IMR-90 (cell line): ENCODE measurements around the gene DICER1. TPM values are rescaled to one million over a fixed set of nuclear protein-coding genes. Genes with fewer than 3 reads are reported as not detected.

ENCODE experiments used
- ATAC-seq: fragments of 200-7000 bp; cut with Tn5 transposase; 2 replicates; pipeline ENCODE4 v1.9.1; 2020; ENCODE audit warnings: low read depth, mild to moderate bottlenecking, moderate library complexity
- BruUV-seq: library from RNA; stranded (reverse); fragments of 400-500 nt; replicated peaks from 2 replicates; lab custom pipeline; 2021; lab: Mats Ljungman, UMichigan
- CTCF ChIA-PET: fragments of 300-600 bp; formaldehyde crosslinking; extraction: SDS; loops from one replicate; lab custom pipeline; 2021; ENCODE audit warnings: antibody characterized with exemption; lab: Yijun Ruan, JAX
- POLR2A ChIA-PET: fragments of 300-600 bp; sonication (Branson Sonifier 250); formaldehyde crosslinking; loops from one replicate; lab custom pipeline; 2022; ENCODE audit warnings: antibody characterized with exemption; ENCODE audit not compliant: unreplicated experiment; lab: Charles Lee
- DNase-seq: peaks from one replicate; pipeline ENCODE4 v3.0.0; 2013
- H2AFZ ChIP-seq: replicated peaks from 2 replicates; pipeline ENCODE3; 2013; ENCODE audit warnings: low read length, mild to moderate bottlenecking; ENCODE audit not compliant: poor library complexity
- H2AK5ac ChIP-seq: 2 replicates; pipeline ENCODE4 v1.6.1; 2013; ENCODE audit warnings: low read depth, low read length, inconsistent platforms
- H2AK9ac ChIP-seq: replicated peaks from 2 replicates; pipeline ENCODE3; 2013; ENCODE audit warnings: mild to moderate bottlenecking, low read depth, low read length, moderate library complexity; ENCODE audit not compliant: poor library complexity
- H2BK120ac ChIP-seq: 2 replicates; pipeline ENCODE4 v1.6.1; 2013; ENCODE audit warnings: low read depth, low read length, inconsistent platforms
- H2BK15ac ChIP-seq: 3 replicates; pipeline ENCODE4 v1.6.1; 2013; ENCODE audit warnings: low read depth, low read length, inconsistent platforms
- H2BK20ac ChIP-seq: 2 replicates; pipeline ENCODE4 v1.6.1; 2013; ENCODE audit warnings: low read depth, mild to moderate bottlenecking, inconsistent platforms, low read length, moderate library complexity
- H2BK5ac ChIP-seq: 2 replicates; pipeline ENCODE4 v1.6.1; 2013; ENCODE audit warnings: mild to moderate bottlenecking, low read depth, low read length, inconsistent platforms; ENCODE audit not compliant: poor library complexity, severe bottlenecking
- H3K14ac ChIP-seq: replicated peaks from 2 replicates; pipeline ENCODE4 v1.6.1; 2013; ENCODE audit warnings: low read depth, low read length, inconsistent platforms
- H3K18ac ChIP-seq: 2 replicates; pipeline ENCODE4 v1.6.1; 2013; ENCODE audit warnings: low read depth, low read length, control low read depth
- H3K23ac ChIP-seq: 2 replicates; pipeline ENCODE4 v1.6.1; 2013; ENCODE audit warnings: low read depth, low read length, inconsistent platforms
- H3K27ac ChIP-seq: 2 replicates; pipeline ENCODE4 v1.5.1; 2013; ENCODE audit warnings: mild to moderate bottlenecking, control low read depth, low read length; ENCODE audit not compliant: insufficient read depth
- H3K27me3 ChIP-seq: 2 replicates; pipeline ENCODE4 v1.6.1; 2013; ENCODE audit warnings: low read length; ENCODE audit not compliant: control insufficient read depth, insufficient read depth
- H3K36me3 ChIP-seq: 2 replicates; pipeline ENCODE4 v1.6.1; 2013; ENCODE audit warnings: low read length, mixed read lengths; ENCODE audit not compliant: control insufficient read depth, insufficient read depth
- H3K4ac ChIP-seq: 2 replicates; pipeline ENCODE4 v1.6.1; 2013; ENCODE audit warnings: low read depth, low read length, inconsistent platforms
- H3K4me1 ChIP-seq: 2 replicates; pipeline ENCODE4 v1.6.1; 2013; ENCODE audit warnings: low read length, mixed read lengths; ENCODE audit not compliant: control insufficient read depth, insufficient read depth
- H3K4me2 ChIP-seq: 2 replicates; pipeline ENCODE4 v1.6.1; 2013; ENCODE audit warnings: low read depth, mild to moderate bottlenecking, control low read depth, low read length, moderate library complexity
- H3K4me3 ChIP-seq: 2 replicates; pipeline ENCODE4 v1.5.1; 2013; ENCODE audit warnings: low read depth, mild to moderate bottlenecking, control low read depth, low read length, moderate library complexity; ENCODE audit not compliant: insufficient read depth
- H3K56ac ChIP-seq: 2 replicates; pipeline ENCODE4 v1.6.1; 2013; ENCODE audit warnings: low read length, inconsistent platforms; ENCODE audit not compliant: insufficient read depth; ENCODE audit errors: extremely low read depth
- H3K79me1 ChIP-seq, 2 experiments: 2 replicates each; pipeline ENCODE4 v1.6.1; 2013; ENCODE audit warnings: low read length in 2 of 2, inconsistent platforms in 1 of 2, low read depth in 1 of 2
- H3K9ac ChIP-seq: 2 replicates; pipeline ENCODE4 v1.6.1; 2013; ENCODE audit warnings: low read depth, low read length, control low read depth
- H3K9me1 ChIP-seq: 2 replicates; pipeline ENCODE4 v1.6.1; 2013; ENCODE audit warnings: low read length, inconsistent platforms; ENCODE audit not compliant: insufficient read depth
- H3K9me3 ChIP-seq: 2 replicates; pipeline ENCODE4 v1.6.1; 2013; ENCODE audit warnings: low read length; ENCODE audit not compliant: control insufficient read depth, insufficient read depth
- H4K20me1 ChIP-seq: 2 replicates; pipeline ENCODE4 v1.6.1; 2013; ENCODE audit warnings: low read length, inconsistent platforms; ENCODE audit not compliant: insufficient read depth
- H4K5ac ChIP-seq: 2 replicates; pipeline ENCODE4 v1.6.1; 2013; ENCODE audit warnings: mild to moderate bottlenecking, low read depth, low read length, control low read depth
- H4K8ac ChIP-seq, 2 experiments: 2 replicates each; pipeline ENCODE4 v1.6.1; 2013; ENCODE audit warnings: low read depth in 2 of 2, low read length in 2 of 2, control low read depth in 1 of 2, inconsistent platforms in 1 of 2
- H4K91ac ChIP-seq: 2 replicates; pipeline ENCODE4 v1.6.1; 2013; ENCODE audit warnings: low read depth, low read length, inconsistent platforms; ENCODE audit not compliant: insufficient read depth
- BHLHE40 ChIP-seq: fragments of 150-350 bp; IDR thresholded peaks from 2 replicates; pipeline ENCODE4 v1.6.1; 2016; ENCODE audit warnings: mild to moderate bottlenecking, low read depth, low read length
- CEBPB ChIP-seq: IDR thresholded peaks from 2 replicates; pipeline ENCODE4 v1.6.1; 2012; ENCODE audit warnings: low read depth, low read length, improper control_type of control experiment
- CHD1 ChIP-seq: IDR thresholded peaks from 2 replicates; pipeline ENCODE4 v1.6.1; 2012; ENCODE audit warnings: low read depth, low read length, improper control_type of control experiment
- FOS ChIP-seq: fragments of 150-350 bp; IDR thresholded peaks from 2 replicates; pipeline ENCODE4 v1.6.1; 2016; ENCODE audit warnings: low read depth, low read length
- MAFK ChIP-seq: IDR thresholded peaks from 2 replicates; pipeline ENCODE4 v1.6.1; 2012; ENCODE audit warnings: low read depth, low read length, improper control_type of control experiment
- MAZ ChIP-seq: IDR thresholded peaks from 2 replicates; pipeline ENCODE4 v1.6.1; 2012; ENCODE audit warnings: low read depth, mild to moderate bottlenecking, low read length, improper control_type of control experiment, moderate library complexity, borderline replicate concordance
- MXI1 ChIP-seq: IDR thresholded peaks from 2 replicates; pipeline ENCODE4 v1.6.1; 2012; ENCODE audit warnings: low read depth, mild to moderate bottlenecking, low read length, moderate library complexity, borderline replicate concordance
- NFE2L2 ChIP-seq: fragments of 150-350 bp; IDR thresholded peaks from 2 replicates; pipeline ENCODE4 v1.6.1; 2016; ENCODE audit warnings: low read depth, mild to moderate bottlenecking, low read length
- POLR2A ChIP-seq: IDR thresholded peaks from 2 replicates; pipeline ENCODE4 v1.6.1; 2012; ENCODE audit warnings: mild to moderate bottlenecking, low read depth, low read length
- RAD21 ChIP-seq: IDR thresholded peaks from 2 replicates; pipeline ENCODE4 v1.6.1; 2012; ENCODE audit warnings: low read length, improper control_type of control experiment
- RCOR1 ChIP-seq: IDR thresholded peaks from 2 replicates; pipeline ENCODE4 v1.6.1; 2012; ENCODE audit warnings: mild to moderate bottlenecking, low read length, improper control_type of control experiment; ENCODE audit not compliant: insufficient replicate concordance
- RFX5 ChIP-seq: IDR thresholded peaks from 2 replicates; pipeline ENCODE4 v1.8.0; 2012; ENCODE audit warnings: low read depth, mild to moderate bottlenecking, low read length, moderate library complexity
- SMC3 ChIP-seq: fragments of 150-350 bp; IDR thresholded peaks from 2 replicates; pipeline ENCODE4 v1.6.1; 2016; ENCODE audit warnings: low read depth, mild to moderate bottlenecking, antibody characterized with exemption, low read length, moderate library complexity
- WGBS, 2 experiments: methylation state at CpG; one replicate each; pipeline versions ENCODE4 v1.1.5 to v1.1.7; 2013; ENCODE audit warnings: missing lambda C conversion rate in 2 of 2; ENCODE audit not compliant: insufficient read length in 1 of 2; ENCODE audit errors: extremely low coverage in 2 of 2; 5-methylcytosine and 5-hydroxymethylcytosine counted together
- dilution Hi-C: fragments of 300-500 bp; cut with HindIII; formaldehyde crosslinking; loops from one replicate; pipeline ENCODE4 v1.14.3; 2018; ENCODE audit warnings: low sequenced_read_pairs; ENCODE audit not compliant: unreplicated experiment
- in situ Hi-C: fragments of 300-500 bp; cut with MboI; formaldehyde crosslinking; loops from 3 replicates; pipeline ENCODE4 v1.14.3; 2019; ENCODE audit warnings: low sequenced_read_pairs, inconsistent platforms, mixed read lengths
- intact Hi-C: fragments of 100-400 bp; cut with micrococcal nuclease; formaldehyde crosslinking; loops from 2 replicates; pipeline ENCODE4 v1.10.0; 2022
- polyA plus RNA-seq, 3 experiments: library from polyadenylated mRNA; depleted of rRNA; stranded (reverse); fragments of >200 nt; gene quantifications; 2 replicates each; pipeline ENCODE4 v1.2.3, GENCODE V29; 2012; ENCODE audit warnings: low replicate concordance in 1 of 3
- total RNA-seq: library from RNA; depleted of rRNA; stranded (reverse); fragments of >200 nt; gene quantifications from 2 replicates; pipeline ENCODE4 v1.2.3, GENCODE V29; 2012
- TF ChIP-seq, protein P1 (sequence below): fragments of 150-350 bp; IDR thresholded peaks from 2 replicates; pipeline ENCODE4 v1.6.1; 2017; ENCODE audit warnings: mild to moderate bottlenecking, antibody characterized with exemption, low read length, low read depth
- TF ChIP-seq, protein P2 (sequence below): conservative IDR thresholded peaks from 2 replicates; pipeline ENCODE4 v1.5.1; 2012; ENCODE audit warnings: mild to moderate bottlenecking, low read depth, low read length, improper control_type of control experiment
- TF ChIP-seq, protein P3 (sequence below): fragments of 150-350 bp; IDR thresholded peaks from 2 replicates; pipeline ENCODE4 v1.6.1; 2016; ENCODE audit warnings: low read depth, mild to moderate bottlenecking, low read length, moderate library complexity, borderline replicate concordance

DICER1 gene
- total and polyA plus RNA-seq, 2 of the 4 experiments (the other 2 are of a cell fraction): 9.7 to 49.5 TPM

DNA sequence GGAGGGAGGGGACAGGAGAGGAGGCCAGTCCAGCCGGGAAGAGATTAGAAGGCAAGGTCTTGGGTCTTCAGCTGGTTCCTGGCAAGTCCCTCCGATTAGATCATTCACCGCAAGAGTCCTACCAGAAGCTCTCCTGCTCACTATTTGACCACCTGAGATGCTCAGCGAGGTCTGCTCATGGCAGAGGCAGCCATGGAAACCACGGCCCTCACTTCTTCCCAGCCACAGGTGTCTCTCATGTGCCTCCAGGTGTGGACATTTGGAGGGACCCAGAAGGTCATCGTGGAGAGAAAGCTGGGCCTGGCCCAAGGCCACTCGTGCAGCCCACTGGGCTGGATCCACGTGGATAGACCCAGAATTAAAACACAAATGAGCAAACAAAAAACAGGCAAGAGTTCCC lies 99.5 kb downstream of the DICER1 start:
- no peak overlapping the region for H2BK15ac ChIP-seq
- peaks cover 8% of the 10 kb centered on the region; the same call in 1 of the 2 replicates for H3K4me1 ChIP-seq
- no peak overlapping the region for H3K9ac ChIP-seq
- no peak overlapping the region for H3K14ac ChIP-seq
- H3K36me3 ChIP-seq: no peaks in the 10 kb centered on the region
- H2AK5ac ChIP-seq: no peak overlapping the region
- dilution Hi-C loops (no loop called here), intact Hi-C loops (no loop called here), in situ Hi-C loops (no loop called here)
- no peak overlapping the region for H3K56ac ChIP-seq
- H3K4me3 ChIP-seq: no peak overlapping the region
- peaks cover 7% of the 10 kb centered on the region; the same call in 1 of the 2 replicates for H3K27me3 ChIP-seq
- no peak overlapping the region for H3K4ac ChIP-seq
- H3K18ac ChIP-seq: no peak overlapping the region
- no peak overlapping the region for H2BK20ac ChIP-seq
- TF ChIP-seq CEBPB (no peak), MAFK (no peak), RCOR1 (no peak), CHD1 (no peak), SMC3 (no peak), RFX5 (no peak), MAZ (no peak), BHLHE40 (no peak), FOS (no peak), MXI1 (no peak), POLR2A (no peak), RAD21 (no peak), NFE2L2 (no peak)
- TF ChIP-seq, protein P1, sequence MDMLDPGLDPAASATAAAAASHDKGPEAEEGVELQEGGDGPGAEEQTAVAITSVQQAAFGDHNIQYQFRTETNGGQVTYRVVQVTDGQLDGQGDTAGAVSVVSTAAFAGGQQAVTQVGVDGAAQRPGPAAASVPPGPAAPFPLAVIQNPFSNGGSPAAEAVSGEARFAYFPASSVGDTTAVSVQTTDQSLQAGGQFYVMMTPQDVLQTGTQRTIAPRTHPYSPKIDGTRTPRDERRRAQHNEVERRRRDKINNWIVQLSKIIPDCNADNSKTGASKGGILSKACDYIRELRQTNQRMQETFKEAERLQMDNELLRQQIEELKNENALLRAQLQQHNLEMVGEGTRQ: no peak
- TF ChIP-seq, protein P2, sequence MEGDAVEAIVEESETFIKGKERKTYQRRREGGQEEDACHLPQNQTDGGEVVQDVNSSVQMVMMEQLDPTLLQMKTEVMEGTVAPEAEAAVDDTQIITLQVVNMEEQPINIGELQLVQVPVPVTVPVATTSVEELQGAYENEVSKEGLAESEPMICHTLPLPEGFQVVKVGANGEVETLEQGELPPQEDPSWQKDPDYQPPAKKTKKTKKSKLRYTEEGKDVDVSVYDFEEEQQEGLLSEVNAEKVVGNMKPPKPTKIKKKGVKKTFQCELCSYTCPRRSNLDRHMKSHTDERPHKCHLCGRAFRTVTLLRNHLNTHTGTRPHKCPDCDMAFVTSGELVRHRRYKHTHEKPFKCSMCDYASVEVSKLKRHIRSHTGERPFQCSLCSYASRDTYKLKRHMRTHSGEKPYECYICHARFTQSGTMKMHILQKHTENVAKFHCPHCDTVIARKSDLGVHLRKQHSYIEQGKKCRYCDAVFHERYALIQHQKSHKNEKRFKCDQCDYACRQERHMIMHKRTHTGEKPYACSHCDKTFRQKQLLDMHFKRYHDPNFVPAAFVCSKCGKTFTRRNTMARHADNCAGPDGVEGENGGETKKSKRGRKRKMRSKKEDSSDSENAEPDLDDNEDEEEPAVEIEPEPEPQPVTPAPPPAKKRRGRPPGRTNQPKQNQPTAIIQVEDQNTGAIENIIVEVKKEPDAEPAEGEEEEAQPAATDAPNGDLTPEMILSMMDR: no peak
- TF ChIP-seq, protein P3, sequence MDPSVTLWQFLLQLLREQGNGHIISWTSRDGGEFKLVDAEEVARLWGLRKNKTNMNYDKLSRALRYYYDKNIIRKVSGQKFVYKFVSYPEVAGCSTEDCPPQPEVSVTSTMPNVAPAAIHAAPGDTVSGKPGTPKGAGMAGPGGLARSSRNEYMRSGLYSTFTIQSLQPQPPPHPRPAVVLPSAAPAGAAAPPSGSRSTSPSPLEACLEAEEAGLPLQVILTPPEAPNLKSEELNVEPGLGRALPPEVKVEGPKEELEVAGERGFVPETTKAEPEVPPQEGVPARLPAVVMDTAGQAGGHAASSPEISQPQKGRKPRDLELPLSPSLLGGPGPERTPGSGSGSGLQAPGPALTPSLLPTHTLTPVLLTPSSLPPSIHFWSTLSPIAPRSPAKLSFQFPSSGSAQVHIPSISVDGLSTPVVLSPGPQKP: no peak
- H2BK120ac ChIP-seq: no peak overlapping the region
- no peak overlapping the region for H3K4me2 ChIP-seq
- H3K9me1 ChIP-seq: no peaks in the 10 kb centered on the region
- no peak overlapping the region for H2AK9ac ChIP-seq
- DNase-seq (no peak), ATAC-seq (no peak)
- no peak overlapping the region for H4K8ac ChIP-seq
- H2BK5ac ChIP-seq: no peak overlapping the region
- H3K79me1 ChIP-seq: no peaks in the 10 kb centered on the region
- H3K27ac ChIP-seq: no peak overlapping the region
- no peaks in the 10 kb centered on the region for H4K20me1 ChIP-seq
- H4K5ac ChIP-seq: no peak overlapping the region
- BruUV-seq: no TSS peak
- CTCF ChIA-PET: no interaction called here
- no peak overlapping the region for H3K23ac ChIP-seq
- H3K9me3 ChIP-seq: no peaks in the 10 kb centered on the region
- no peak overlapping the region for H4K91ac ChIP-seq
- POLR2A ChIA-PET: no interaction called here
- WGBS, 2 experiments: 80% methylated on average over 3 of the region's 8 CpGs; no CpG with 5 or more reads in 1 of the 2 experiments
- no peak overlapping the region for H2AFZ ChIP-seq
